Body of pancreas (tissue), 4 donors: ENCODE measurements around the gene SH3GL3. TPM values are rescaled to one million over a fixed set of nuclear protein-coding genes. Genes with fewer than 3 reads are reported as not detected.

ENCODE experiments used
- ATAC-seq: fragments of 150-250 bp; one replicate; pipeline ENCODE4 v1.9.1; 2016
- DNase-seq, 4 donors: peaks; one replicate each; pipeline ENCODE4 v3.0.0-alpha.2; 2019
- H3K27ac ChIP-seq, 4 donors: fragments of 200-600 bp; sonication (generic); 1 replicate in 3 of 4; 2 replicates in 1 of 4; pipeline versions ENCODE4 v1.5.1 to v1.6.1; 2016 to 2019; ENCODE audit warnings: mild to moderate bottlenecking in 1 of 4, mixed read lengths in 1 of 4, moderate library complexity in 1 of 4
- H3K27me3 ChIP-seq, 2 donors: fragments of 200-600 bp; sonication (generic); one replicate each; pipeline ENCODE4 v1.6.0; 2016; ENCODE audit warnings: mild to moderate bottlenecking in 1 of 2
- H3K36me3 ChIP-seq, 2 donors: fragments of 200-600 bp; sonication (generic); replicated peaks in 1 of 2; 2 replicates each; pipeline ENCODE4 v1.5.1; 2016; ENCODE audit warnings: low read depth in 2 of 2; ENCODE audit not compliant: insufficient read depth in 1 of 2
- H3K4me1 ChIP-seq: fragments of 200-600 bp; sonication (generic); one replicate; pipeline ENCODE4 v1.6.0; 2016
- H3K4me3 ChIP-seq, 2 donors: fragments of 200-600 bp; sonication (generic); 1 replicate in 1 of 2; 2 replicates in 1 of 2; pipeline ENCODE4 v1.5.1; 2016 to 2019
- H3K9me3 ChIP-seq, 3 donors: fragments of 200-600 bp; sonication (generic); 1 replicate in 2 of 3; 2 replicates in 1 of 3; pipeline ENCODE4 v1.5.1; 2016
- CTCF ChIP-seq, 7 experiments: fragments of 450-650 bp in 4 of 7; fragments of 200-600 bp in 3 of 7; sonication (generic) in 3 of 7; IDR thresholded peaks; one replicate each; pipeline ENCODE4 v1.5.1; 2016 to 2019; ENCODE audit warnings: antibody characterized with exemption in 7 of 7
- POLR2A ChIP-seq, 3 donors: fragments of 450-650 bp; IDR thresholded peaks; one replicate each; pipeline ENCODE4 v1.6.1; 2016; ENCODE audit warnings: antibody characterized with exemption in 3 of 3, mild to moderate bottlenecking in 2 of 3
- WGBS, 2 donors: methylation state at CpG; one replicate each; pipeline ENCODE4 v1.1.5; 2017; 5-methylcytosine and 5-hydroxymethylcytosine counted together
- intact Hi-C: fragments of 100-400 bp; cut with DNase I; formaldehyde crosslinking; loops from one replicate; pipeline ENCODE4 v1.15.1; 2023
- total RNA-seq, 2 donors: library from RNA; depleted of rRNA; stranded (reverse); fragments of >200 nt; gene quantifications; one replicate each; pipeline ENCODE4 v1.1.0, GENCODE V29; 2016

Gene SH3GL3
- total RNA-seq, 2 donors from 2014 or later: 2.3 TPM; not detected in 1

- ATAC-seq: no peak
Observed at GRCh38 chr15:83514584-83514983, 67.4 kb downstream of the SH3GL3 start.

GRCh38 chr15:83515164-83515563 lies 68.0 kb downstream of the SH3GL3 start:
- WGBS, 2 donors: 65 to 68% methylated on average over 4 of the region's 4 CpGs
- no peak for TF ChIP-seq POLR2A (IDR thresholded peaks at IDR 0.05)
- TF ChIP-seq CTCF (IDR thresholded peaks at IDR 0.05): no peak
- DNase-seq (no peak), ATAC-seq (no peak)
- Histone ChIP-seq H3K36me3 (no peaks in the 10 kb centered on the region), H3K4me1 (peaks cover 3% of the 10 kb centered on the region), H3K4me3 (no peak overlapping the region), H3K27me3 (no peaks in the 10 kb centered on the region), H3K27ac (no peak overlapping the region), H3K9me3 (no peaks in the 10 kb centered on the region)
- intact Hi-C loops: no loop called here

More at GRCh38 chr15:83514584-83514983, 67.4 kb downstream of the SH3GL3 start:
- Histone ChIP-seq H3K36me3 (no peaks in the 10 kb centered on the region), H3K4me1 (peaks cover 3% of the 10 kb centered on the region), H3K9me3 (no peaks in the 10 kb centered on the region), H3K27me3 (no peaks in the 10 kb centered on the region), H3K27ac (no peak overlapping the region), H3K4me3 (no peak overlapping the region)
- DNase-seq: no peak
- intact Hi-C loops: no loop called here
- TF ChIP-seq CTCF (IDR thresholded peaks at IDR 0.05) (no peak), POLR2A (IDR thresholded peaks at IDR 0.05) (no peak)
- WGBS, 2 donors: 63 to 70% methylated on average over 4 of the region's 4 CpGs

GRCh38 chr15:83516935-83517334 lies 69.8 kb downstream of the SH3GL3 start:
- Histone ChIP-seq H3K4me1 (peaks cover 3% of the 10 kb centered on the region), H3K36me3 (no peaks in the 10 kb centered on the region), H3K27ac (no peak overlapping the region), H3K27me3 (no peaks in the 10 kb centered on the region), H3K4me3 (no peak overlapping the region), H3K9me3 (no peaks in the 10 kb centered on the region)
- ATAC-seq: no peak
- 82 to 86% methylated on average over 2 of the region's 2 CpGs for WGBS, 2 donors
- DNase-seq: no peak
- intact Hi-C loops: no loop called here
- TF ChIP-seq POLR2A (IDR thresholded peaks at IDR 0.05): no peak
- no peak for TF ChIP-seq CTCF (IDR thresholded peaks at IDR 0.05)

GRCh38 chr15:83526319-83526718 lies 79.2 kb downstream of the SH3GL3 start:
- Histone ChIP-seq H3K27me3 (no peaks in the 10 kb centered on the region), H3K4me3 (no peak overlapping the region), H3K9me3 (peaks cover 0 to 9% (median 0%) of the 10 kb centered on the region in 3 donors), H3K27ac (no peak overlapping the region), H3K36me3 (no peaks in the 10 kb centered on the region), H3K4me1 (no peaks in the 10 kb centered on the region)
- ATAC-seq: no peak
- no peak for DNase-seq
- WGBS, 2 donors: 53 to 61% methylated on average over 2 of the region's 2 CpGs
- intact Hi-C loops: no loop called here
- TF ChIP-seq POLR2A (IDR thresholded peaks at IDR 0.05) (no peak), CTCF (IDR thresholded peaks at IDR 0.05) (no peak)

GRCh38 chr15:83533410-83533962 lies 86.3 kb downstream of the SH3GL3 start:
- Histone ChIP-seq H3K4me1 (no peaks in the 10 kb centered on the region), H3K4me3 (no peak overlapping the region), H3K27ac (no peak overlapping the region), H3K36me3 (no peaks in the 10 kb centered on the region), H3K9me3 (no peaks in the 10 kb centered on the region), H3K27me3 (no peaks in the 10 kb centered on the region)
- WGBS, 2 donors: 55 to 58% methylated on average over 4 of the region's 4 CpGs
- DNase-seq: no peak
- intact Hi-C loops: no loop called here
- TF ChIP-seq POLR2A (IDR thresholded peaks at IDR 0.05) (no peak), CTCF (IDR thresholded peaks at IDR 0.05) (no peak)
- ATAC-seq: no peak
